Pons (tissue), 1 donor: ENCODE data around the gene ZDHHC18.

ENCODE experiments used
- DNase-seq: peaks from one replicate; pipeline ENCODE4 v3.0.0-alpha.2; 2016; ENCODE audit warnings: low spot score

Gene ZDHHC18

GRCh38 chr1:26900001-26900814 is 73.7 kb downstream of the ZDHHC18 start, which contains the start of gene GPATCH3:
Gene GPATCH3 (minus strand): TSS chr1:26900467. CDS start chr1:26900442, 25 bp downstream.
- peak; percentile 85 for DNase-seq

- no peak for DNase-seq
These were observed 74.5 kb downstream of the ZDHHC18 start for GRCh38 chr1:26900815-26901511.
